Left ventricle myocardium inferior (tissue), 1 donor: ENCODE measurements around the gene NOC4L. TPM values are rescaled to one million over a fixed set of nuclear protein-coding genes. Genes with fewer than 3 reads are reported as not detected.

Experiments used
- total RNA-seq: library from RNA; stranded (reverse); fragmentation: NEBNext Ultra II Directional; extraction: Animal tissue kit (Norgen Biotek cat#: 25700); gene quantifications from one replicate; pipeline ENCODE4 v1.2.1, GENCODE V29; 2021
- donor health status: DM: no; HTN: yes; CAD: no; lungs with severe emphysema.

The NOC4L gene
- total RNA-seq, 1 donor from 2014 or later, result 10.3 TPM

Other genes with a start within 250 kb of the NOC4L start
- 57.4 TPM for gene ULK1, start 249.8 kb upstream of the NOC4L start, total RNA-seq
- gene PUS1, start 215.2 kb upstream of the NOC4L start, total RNA-seq, result 7.7 TPM
- gene EP400, start 194.5 kb upstream of the NOC4L start, total RNA-seq, result 15.3 TPM
- gene DDX51, start 138 bp upstream of the NOC4L start, total RNA-seq, result 9.0 TPM
- gene GALNT9, start 185.1 kb downstream of the NOC4L start, total RNA-seq, result not detected